Effector CD4-positive, alpha-beta T cell (primary cell): Measurements from ENCODE around the gene UNC5A.

Experiments used
- DNase-seq: peaks from one replicate; pipeline ENCODE4 v3.0.0-alpha.2; 2020

The UNC5A gene

DNA sequence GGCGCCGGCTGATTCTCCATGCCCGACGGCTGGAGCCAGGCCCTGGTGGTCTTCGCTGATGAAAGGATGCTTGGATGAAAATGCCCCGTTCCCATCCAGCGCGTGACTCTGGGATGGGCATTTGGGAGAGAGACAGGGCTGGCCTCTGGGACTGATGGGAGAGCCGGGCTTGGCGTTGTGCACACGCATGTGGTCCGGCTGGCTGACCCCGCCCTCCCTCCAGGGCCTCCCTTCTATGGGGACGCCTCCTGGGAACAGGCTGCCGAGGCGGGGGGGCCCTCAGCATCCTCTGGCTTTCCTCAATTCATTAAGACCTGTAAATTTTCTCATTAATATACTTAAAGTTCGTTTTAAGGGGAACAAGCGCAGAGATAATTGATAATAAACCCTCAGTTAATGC lies 36.8 kb downstream of the UNC5A start:
- DNase-seq: no peak

DNA sequence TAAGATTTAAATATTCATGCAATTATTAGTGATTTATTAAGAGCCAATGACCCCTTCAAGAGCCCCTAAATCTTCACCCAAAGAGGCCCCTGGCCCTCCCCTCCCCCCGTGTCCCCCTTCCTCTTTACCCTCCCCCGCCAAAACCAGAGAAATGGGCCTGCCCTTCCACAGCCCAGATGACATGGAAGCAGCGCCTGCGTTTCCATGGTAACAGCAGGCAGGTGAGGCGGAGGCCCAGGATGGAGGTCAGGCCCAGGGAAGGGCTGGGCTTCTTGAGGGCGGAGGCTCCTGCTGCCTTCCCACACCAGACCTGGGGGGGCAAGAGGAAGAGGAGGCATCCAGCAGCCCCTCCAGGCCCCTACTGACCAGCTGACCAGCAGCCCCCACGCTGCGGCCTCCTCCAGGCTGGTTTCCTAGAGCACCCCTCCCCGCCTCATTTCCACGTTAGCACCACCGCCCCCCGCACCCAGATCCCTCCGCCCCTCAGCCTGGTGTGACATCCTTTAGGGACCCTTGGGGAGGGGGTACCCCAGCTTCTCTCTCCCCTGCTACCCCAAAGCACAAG lies 37.4 kb downstream of the UNC5A start:
- DNase-seq: no peak

- no peak for DNase-seq
These were observed 38.3 kb downstream of the UNC5A start for GRCh38 chr5:176848651-176849050.

DNA sequence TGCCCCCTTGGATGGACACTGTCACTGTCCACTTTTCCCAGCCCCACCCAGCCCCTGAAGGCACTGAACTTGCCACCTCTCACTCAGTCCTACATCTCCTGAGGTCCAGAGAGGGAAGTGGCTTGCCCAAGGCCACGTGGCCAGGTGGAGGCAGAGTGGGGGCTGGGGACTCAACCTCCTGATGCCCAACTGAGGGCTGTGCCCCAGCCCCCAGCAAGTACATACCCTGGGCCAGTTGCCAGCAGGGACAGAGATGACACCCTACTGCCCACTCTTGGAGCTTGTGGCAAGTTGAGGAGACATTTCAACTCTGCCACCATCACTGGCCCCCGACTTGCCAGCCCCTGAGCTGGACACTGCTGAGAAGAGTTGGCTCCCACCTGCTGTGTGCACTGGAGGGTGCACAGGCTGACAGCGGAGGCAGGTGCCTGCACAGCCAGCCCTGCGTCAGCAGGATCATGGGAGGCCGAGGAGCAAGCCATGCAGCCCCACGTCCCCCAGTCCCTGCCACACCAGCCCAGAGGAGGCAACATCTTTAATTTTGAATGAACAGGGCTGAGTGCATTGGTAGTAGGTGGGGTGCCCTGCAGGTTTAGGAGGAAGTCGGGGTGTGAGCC lies 39.4 kb downstream of the UNC5A start:
- DNase-seq: no peak

DNA sequence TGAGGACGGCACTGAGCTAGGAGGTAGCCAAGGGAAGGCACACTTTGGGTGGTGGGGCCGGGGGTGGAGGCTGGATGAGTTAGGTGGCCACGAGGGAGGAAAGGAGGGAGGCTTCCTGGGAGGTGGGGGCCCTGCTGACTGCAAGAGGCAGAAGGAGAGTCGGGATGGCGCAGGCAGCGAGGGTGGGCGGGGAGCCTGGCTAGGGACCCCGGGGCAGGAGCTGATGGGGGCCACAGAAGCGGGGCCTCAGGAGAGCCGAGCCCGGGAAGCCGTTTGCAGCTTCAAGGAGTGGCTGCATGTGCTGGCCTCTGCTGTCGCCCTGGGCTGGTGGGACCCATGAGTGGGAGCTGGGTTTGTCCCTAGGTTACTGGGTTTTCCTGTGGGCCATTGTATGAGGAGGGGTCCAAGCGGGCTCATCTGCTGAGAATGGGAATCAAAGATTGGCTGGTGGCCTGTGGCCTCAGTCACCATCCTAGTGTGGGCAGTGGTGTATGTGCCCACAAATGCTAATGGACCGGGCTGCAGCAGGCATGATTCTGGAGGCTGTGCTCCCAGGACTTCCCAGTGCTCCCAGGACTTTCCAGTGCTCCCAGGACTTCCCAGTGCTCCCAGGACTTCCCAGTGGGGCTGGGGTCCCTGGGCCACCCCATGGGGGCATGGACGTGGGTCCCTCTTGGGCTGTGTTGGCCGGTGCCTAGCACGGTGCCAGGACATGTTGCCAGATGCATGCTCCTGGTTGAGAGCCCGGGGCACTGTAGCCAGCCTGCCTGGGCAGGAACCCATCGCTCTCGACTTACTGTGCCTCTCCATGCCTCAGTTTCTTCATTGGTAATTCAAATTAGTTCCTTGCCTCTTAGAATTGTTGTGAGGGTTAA lies 40.2 kb downstream of the UNC5A start:
- no peak for DNase-seq

DNA sequence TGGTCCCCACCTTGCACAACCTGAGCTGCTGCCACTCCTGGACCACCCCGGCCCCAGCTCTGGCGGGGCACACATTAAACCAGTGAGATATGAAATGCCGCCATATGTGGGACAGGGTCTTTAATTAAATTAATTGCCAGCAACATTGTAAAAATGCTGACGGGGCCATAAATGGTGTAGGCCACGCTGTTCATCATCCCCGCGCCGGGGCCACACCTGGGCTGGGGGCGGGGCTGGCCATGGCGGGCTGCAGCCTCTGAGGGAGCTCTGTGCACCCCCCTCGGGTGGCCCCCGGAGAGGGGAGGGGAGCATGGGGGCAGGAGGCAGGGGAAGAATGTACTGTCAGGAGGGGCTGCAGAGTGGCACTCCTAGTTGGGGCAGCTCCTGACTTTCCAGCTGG lies 41.0 kb downstream of the UNC5A start:
- no peak for DNase-seq

DNA sequence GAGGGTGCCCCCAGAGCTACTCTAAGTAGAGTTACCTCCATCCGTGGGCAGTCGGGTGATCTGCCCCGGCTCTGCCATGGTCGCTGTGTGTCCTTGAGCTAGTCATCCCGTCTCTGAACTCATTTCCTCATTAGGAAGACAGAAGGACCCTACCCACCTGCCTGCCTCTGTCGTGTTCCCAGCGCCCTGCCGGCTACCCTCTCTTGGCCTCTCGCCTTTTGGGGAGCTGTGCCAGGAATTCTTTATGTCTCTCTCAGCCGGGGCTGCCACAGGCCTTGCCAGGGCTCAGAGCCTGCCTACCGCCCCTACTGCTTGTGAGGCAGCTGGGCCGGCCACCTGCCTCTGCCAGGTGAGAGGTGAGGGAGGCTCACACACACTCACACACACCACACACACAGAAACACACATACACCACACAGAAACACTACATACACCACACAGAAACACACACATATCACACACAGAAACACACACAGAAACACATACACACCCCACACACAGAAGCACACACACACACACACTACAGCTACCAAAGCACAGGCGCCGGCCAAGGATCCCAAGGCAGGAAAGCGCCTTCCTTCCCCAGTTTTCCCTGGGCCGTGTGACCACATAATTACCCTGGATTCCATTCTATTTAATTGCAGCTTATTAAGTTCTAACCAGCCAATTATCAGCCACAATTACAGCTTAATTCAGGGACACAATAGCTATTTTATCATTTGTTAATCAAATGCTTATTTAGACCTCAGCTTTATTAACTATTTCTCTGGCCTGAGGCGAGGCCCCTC lies 41.7 kb downstream of the UNC5A start:
- DNase-seq: no peak

GRCh38 chr5:176853151-176853778 lies 42.9 kb downstream of the UNC5A start:
- DNase-seq: no peak

DNA sequence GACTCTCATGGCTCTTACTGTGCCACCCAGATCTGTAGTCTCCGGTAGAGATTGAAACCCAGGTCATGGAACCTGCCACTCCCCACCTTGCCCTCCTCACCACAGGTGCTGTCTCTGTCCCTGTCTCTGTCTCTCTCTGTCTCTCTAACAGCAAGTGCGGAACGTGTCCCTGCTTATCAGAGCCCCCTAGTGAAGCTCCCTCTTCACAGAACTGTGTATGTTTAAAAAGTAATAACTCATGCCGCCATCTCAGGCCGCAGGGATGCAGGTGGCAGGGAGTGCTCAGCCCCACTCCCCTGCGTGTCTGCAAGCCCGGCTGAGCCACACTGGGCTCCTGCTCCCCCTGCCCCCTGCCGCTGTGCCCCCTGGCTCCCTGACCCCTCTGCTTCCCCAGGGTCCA lies 43.8 kb downstream of the UNC5A start:
- no peak for DNase-seq

- DNase-seq: no peak
These were observed 45.2 kb downstream of the UNC5A start for GRCh38 chr5:176855598-176855997.

DNA sequence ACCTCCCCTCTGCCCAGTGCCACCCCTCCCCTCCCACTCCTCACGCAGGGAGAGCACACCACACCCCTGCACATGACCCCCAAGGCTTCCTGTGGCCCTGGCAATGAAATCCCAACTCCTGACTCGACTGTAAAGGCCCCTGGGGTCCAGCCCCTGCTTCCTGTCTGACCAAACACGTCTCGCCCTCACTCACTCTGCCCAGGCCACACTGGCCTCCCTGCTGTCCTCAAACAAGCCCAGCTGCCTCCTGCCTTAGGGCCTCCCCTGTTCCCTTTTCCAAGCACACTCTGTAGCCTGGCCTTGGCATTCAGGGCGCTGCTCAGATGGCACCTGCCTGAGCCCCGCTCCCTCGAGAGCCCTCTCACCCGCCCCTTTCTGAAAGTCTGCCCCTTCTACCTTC lies 46.4 kb downstream of the UNC5A start:
- no peak for DNase-seq

DNA sequence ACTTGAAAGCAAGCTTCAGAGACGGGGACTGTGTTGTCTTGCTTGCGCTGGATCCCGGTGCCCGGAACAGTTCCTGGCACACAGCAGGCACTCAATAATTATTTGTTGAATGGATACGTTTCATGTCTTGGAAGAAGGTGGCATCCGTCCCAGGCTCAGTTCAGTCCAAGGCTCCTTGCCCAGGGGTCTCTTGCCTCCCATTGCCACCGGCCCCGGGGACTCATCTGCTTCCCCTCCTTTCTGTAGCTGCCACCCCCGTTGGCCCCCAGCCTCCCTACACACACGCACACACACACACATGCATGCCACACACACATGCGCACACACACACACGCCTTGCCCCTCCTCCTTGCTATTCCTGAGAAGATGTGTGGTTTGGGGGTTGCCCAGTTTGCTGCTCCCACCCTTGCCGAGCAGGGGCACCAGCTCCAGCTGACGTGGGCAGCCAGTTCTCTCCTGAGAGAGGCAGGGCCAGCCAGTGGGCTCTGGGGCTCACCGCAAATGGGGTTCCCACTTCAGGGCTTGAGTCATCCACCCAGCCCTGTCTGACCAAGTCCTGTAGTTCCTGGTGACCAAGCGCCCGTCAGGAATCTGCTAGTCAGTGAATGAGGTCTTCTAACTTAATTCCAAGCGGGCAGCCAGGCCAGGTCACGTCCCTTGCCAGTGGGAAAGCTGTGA lies 47.0 kb downstream of the UNC5A start:
- DNase-seq: no peak

- DNase-seq: no peak
These were observed 47.5 kb downstream of the UNC5A start for GRCh38 chr5:176857894-176858273.

GRCh38 chr5:176859916-176860315 lies 49.6 kb downstream of the UNC5A start:
- no peak for DNase-seq

- no peak for DNase-seq
These were observed 50.0 kb downstream of the UNC5A start for GRCh38 chr5:176860381-176860780.

DNA sequence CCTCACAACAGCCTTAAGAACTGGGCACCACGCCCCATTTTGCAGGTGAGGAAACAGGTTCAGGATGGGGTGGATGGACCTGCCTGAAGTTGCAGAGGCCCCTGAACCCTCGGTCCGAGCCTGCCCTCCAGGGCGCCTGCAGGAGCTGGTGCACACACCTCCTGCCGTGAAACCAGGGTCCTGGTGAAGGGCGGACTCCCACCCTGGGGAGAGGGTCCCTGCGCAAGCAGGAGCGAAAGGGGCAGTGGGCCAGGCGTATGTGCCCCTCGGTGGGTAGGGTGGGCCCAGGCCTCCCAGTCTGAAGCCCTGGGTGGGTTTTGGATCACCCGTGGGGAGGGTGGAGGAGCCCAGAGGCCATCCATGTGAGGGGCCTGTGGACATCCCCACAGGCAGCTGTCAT lies 50.9 kb downstream of the UNC5A start:
- no peak for DNase-seq

DNA sequence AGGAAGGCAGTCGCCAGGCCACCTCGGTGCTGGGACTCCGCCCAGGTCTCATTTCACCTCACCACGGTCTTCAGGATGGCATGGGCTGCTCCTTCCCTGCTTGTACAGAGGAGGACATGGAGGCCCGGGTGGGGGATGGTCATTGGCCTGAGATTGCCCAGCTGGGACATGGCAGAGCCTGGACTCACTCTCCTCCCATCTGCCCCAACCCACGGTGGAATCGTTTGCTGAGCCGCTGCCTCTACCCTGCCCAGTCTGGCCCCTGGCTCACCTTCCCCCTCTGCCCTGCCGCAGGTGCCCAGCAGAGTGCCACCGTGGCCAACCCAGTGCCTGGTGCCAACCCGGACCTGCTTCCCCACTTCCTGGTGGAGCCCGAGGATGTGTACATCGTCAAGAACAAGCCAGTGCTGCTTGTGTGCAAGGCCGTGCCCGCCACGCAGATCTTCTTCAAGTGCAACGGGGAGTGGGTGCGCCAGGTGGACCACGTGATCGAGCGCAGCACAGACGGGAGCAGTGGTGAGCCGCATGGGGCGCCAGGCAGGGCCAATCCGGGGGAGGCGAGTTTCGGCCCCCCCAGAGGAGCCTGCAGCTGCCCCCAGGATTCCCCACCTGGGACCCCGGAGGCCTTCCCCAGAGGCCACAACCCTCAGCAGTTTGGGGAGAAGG lies 52.1 kb downstream of the UNC5A start:
- DNase-seq: no peak

DNA sequence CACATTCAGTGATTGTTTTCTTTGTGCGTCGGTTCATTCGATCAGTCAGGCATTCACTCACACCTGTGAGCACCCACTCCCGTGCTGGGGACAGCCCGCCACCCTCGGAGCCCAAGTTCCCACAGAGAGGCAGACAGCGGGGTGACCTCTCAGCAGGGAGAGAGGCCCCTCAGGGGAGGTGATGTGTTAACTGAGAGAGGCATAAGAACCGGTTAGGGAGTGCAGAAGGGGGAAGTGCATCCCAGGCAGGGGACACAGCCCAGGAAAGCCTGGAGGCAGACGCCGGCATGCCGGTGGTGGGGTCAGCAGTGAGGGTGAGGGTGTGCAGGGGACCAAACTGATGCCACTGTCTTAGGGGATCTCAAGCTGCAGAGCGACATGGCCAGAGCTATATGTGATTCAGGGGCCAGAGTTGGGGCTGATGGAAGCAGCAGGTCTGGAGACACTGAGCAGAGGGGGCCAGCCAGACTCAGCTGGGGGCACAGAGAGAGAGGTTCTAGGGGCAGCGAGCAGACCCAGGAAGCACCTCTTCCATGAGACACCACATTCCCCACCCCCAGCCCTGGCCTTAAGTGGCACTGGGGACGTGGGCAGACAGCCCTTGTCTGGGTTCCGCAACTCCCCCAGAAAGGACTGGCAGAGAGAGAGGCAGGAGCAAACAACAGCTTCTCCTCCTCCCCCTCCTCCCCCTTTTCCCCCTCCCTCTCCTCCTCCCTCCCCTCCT lies 52.8 kb downstream of the UNC5A start:
- DNase-seq: no peak

GRCh38 chr5:176863765-176864098 lies 53.4 kb downstream of the UNC5A start:
- no peak for DNase-seq

- DNase-seq: no peak
These were observed 54.4 kb downstream of the UNC5A start for GRCh38 chr5:176864755-176865154.

- no peak for DNase-seq
These were observed 55.6 kb downstream of the UNC5A start for GRCh38 chr5:176865964-176866363.
